ENCODE data around the gene RBM14.
"Not testable (repeated sequence)": the region's sequence is repeated elsewhere in the genome, so short reads cannot be mapped to it uniquely, and the experiment has no call there.

GRCh38 chr11:66585447-66585846 is 31.0 kb upstream of the RBM14 start:
- not testable (repeated sequence) for TF ChIP-seq POLR2A, POLR2AphosphoS5 (IDR thresholded peaks at IDR 0.05; ENCODE audit: low read depth, low read length)

Data from GM12892 (cell line).